Activated CD4-positive, alpha-beta T cell treated with anti-CD3 and anti-CD28 coated beads for 4 hours (primary cell): ENCODE measurements around the gene PRKN.

ENCODE experiments used
- DNase-seq, 2 donors: peaks; one replicate each; pipeline ENCODE4 v3.0.0-alpha.2; 2020

Gene PRKN

GRCh38 chr6:162526960-162527359 lies 200.6 kb downstream of the PRKN start:
- DNase-seq: no peak

GRCh38 chr6:162525181-162525580 lies 202.4 kb downstream of the PRKN start:
- no peak for DNase-seq

- no peak for DNase-seq
Observed at GRCh38 chr6:162512744-162513143, 214.8 kb downstream of the PRKN start.

GRCh38 chr6:162497389-162497788 lies 230.2 kb downstream of the PRKN start:
- DNase-seq: no peak

- DNase-seq: no peak
Observed at GRCh38 chr6:162493917-162494316, 233.6 kb downstream of the PRKN start.

- DNase-seq: no peak
Observed at GRCh38 chr6:162491637-162492036, 235.9 kb downstream of the PRKN start.

- no peak for DNase-seq
Observed at GRCh38 chr6:162489101-162489976, 238.2 kb downstream of the PRKN start.

- no peak for DNase-seq
Observed at GRCh38 chr6:162488444-162488843, 239.1 kb downstream of the PRKN start.

GRCh38 chr6:162485464-162485863 lies 242.1 kb downstream of the PRKN start:
- no peak for DNase-seq

- DNase-seq: no peak
Observed at GRCh38 chr6:162481938-162482337, 245.6 kb downstream of the PRKN start.

- no peak for DNase-seq
Observed at GRCh38 chr6:162481320-162481719, 246.2 kb downstream of the PRKN start.

GRCh38 chr6:162478192-162478671 lies 249.3 kb downstream of the PRKN start:
- DNase-seq: no peak

GRCh38 chr6:162474722-162475121 lies 252.8 kb downstream of the PRKN start:
- DNase-seq: no peak

- DNase-seq: no peak
Observed at GRCh38 chr6:162471842-162472241, 255.7 kb downstream of the PRKN start.

- no peak for DNase-seq
Observed at GRCh38 chr6:162468326-162468725, 259.2 kb downstream of the PRKN start.

GRCh38 chr6:162467679-162468078 lies 259.9 kb downstream of the PRKN start:
- DNase-seq: no peak

GRCh38 chr6:162463576-162463975 lies 264.0 kb downstream of the PRKN start:
- no peak for DNase-seq

- DNase-seq: no peak
Observed at GRCh38 chr6:162459985-162460384, 267.6 kb downstream of the PRKN start.

GRCh38 chr6:162450358-162450757 lies 277.2 kb downstream of the PRKN start:
- DNase-seq: no peak

- DNase-seq: no peak
Observed at GRCh38 chr6:162448294-162448693, 279.3 kb downstream of the PRKN start.

GRCh38 chr6:162443101-162443500 lies 284.5 kb downstream of the PRKN start:
- DNase-seq: no peak

- DNase-seq: no peak
Observed at GRCh38 chr6:162442687-162443086, 284.9 kb downstream of the PRKN start.

- DNase-seq: no peak
Observed at GRCh38 chr6:162441991-162442390, 285.6 kb downstream of the PRKN start.

- no peak for DNase-seq
Observed at GRCh38 chr6:162438980-162439379, 288.6 kb downstream of the PRKN start.

GRCh38 chr6:162435071-162435470 lies 292.5 kb downstream of the PRKN start:
- no peak for DNase-seq
